Mesendoderm (in vitro differentiated cells): Measurements from ENCODE around the gene LARP4B.

Experiments
- DNase-seq: peaks from one replicate; pipeline ENCODE4 v3.0.0; 2013
- H2AK5ac ChIP-seq: 2 replicates; pipeline ENCODE4 v1.6.1; 2013; ENCODE audit warnings: low read length, inconsistent platforms
- H2BK120ac ChIP-seq: 2 replicates; pipeline ENCODE4 v1.6.1; 2013; ENCODE audit warnings: low read depth, mild to moderate bottlenecking, low read length, moderate library complexity, mixed read lengths
- H2BK15ac ChIP-seq: replicated peaks from 2 replicates; pipeline ENCODE4 v1.6.1; 2013; ENCODE audit warnings: low read depth, mild to moderate bottlenecking, moderate library complexity
- H2BK5ac ChIP-seq: 2 replicates; pipeline ENCODE4 v1.6.1; 2013; ENCODE audit warnings: low read length, inconsistent platforms
- H3K18ac ChIP-seq: 2 replicates; pipeline ENCODE4 v1.6.1; 2013; ENCODE audit warnings: mild to moderate bottlenecking, low read length, mixed read lengths
- H3K23ac ChIP-seq: one replicate; pipeline ENCODE4 v1.6.1; 2013; ENCODE audit warnings: low read length
- H3K27ac ChIP-seq: 2 replicates; pipeline ENCODE4 v1.5.1; 2013; ENCODE audit warnings: low read depth, mild to moderate bottlenecking, inconsistent platforms, low read length, moderate library complexity
- H3K27me3 ChIP-seq: 2 replicates; pipeline ENCODE4 v1.6.1; 2013; ENCODE audit warnings: low read length, control low read depth, mild to moderate bottlenecking, inconsistent platforms; ENCODE audit not compliant: insufficient read depth, poor library complexity
- H3K36me3 ChIP-seq: 2 replicates; pipeline ENCODE4 v1.6.1; 2013; ENCODE audit warnings: low read length, inconsistent platforms; ENCODE audit not compliant: control insufficient read depth, insufficient read depth
- H3K4ac ChIP-seq: one replicate; pipeline ENCODE4 v1.6.1; 2013; ENCODE audit warnings: low read depth, mild to moderate bottlenecking, low read length, moderate library complexity
- H3K4me1 ChIP-seq: 2 replicates; pipeline ENCODE4 v1.6.1; 2013; ENCODE audit warnings: low read depth, low read length, inconsistent platforms; ENCODE audit not compliant: control insufficient read depth
- H3K4me2 ChIP-seq: 2 replicates; pipeline ENCODE4 v1.6.1; 2013; ENCODE audit warnings: low read length
- H3K4me3 ChIP-seq: 2 replicates; pipeline ENCODE4 v1.5.1; 2013; ENCODE audit warnings: mild to moderate bottlenecking, low read length
- H3K56ac ChIP-seq: one replicate; pipeline ENCODE4 v1.6.1; 2013; ENCODE audit warnings: low read length
- H3K79me1 ChIP-seq: 2 replicates; pipeline ENCODE4 v1.6.1; 2013; ENCODE audit warnings: low read length, inconsistent platforms
- H3K79me2 ChIP-seq: 2 replicates; pipeline ENCODE4 v1.6.1; 2013; ENCODE audit warnings: mild to moderate bottlenecking, low read length; ENCODE audit not compliant: control insufficient read depth, insufficient read depth
- H3K9ac ChIP-seq: 2 replicates; pipeline ENCODE4 v1.6.1; 2013; ENCODE audit warnings: low read length, inconsistent platforms
- H4K5ac ChIP-seq: one replicate; pipeline ENCODE4 v1.6.1; 2013; ENCODE audit warnings: low read length
- H4K8ac ChIP-seq: one replicate; pipeline ENCODE4 v1.6.1; 2013; ENCODE audit warnings: low read depth, mild to moderate bottlenecking, control low read depth, low read length, moderate library complexity
- WGBS: extraction: QIAGEN DNeasy Blood & Tissue Kit; methylation state at CpG from one replicate; pipeline ENCODE4 v1.1.7; 2013; ENCODE audit warnings: low lambda C conversion rate, missing lambda C conversion rate; ENCODE audit not compliant: insufficient coverage; ENCODE audit errors: extremely low coverage; 5-methylcytosine and 5-hydroxymethylcytosine counted together

The LARP4B gene

GRCh38 chr10:974038-974784, 42.7 kb upstream of the LARP4B start:
- no peak overlapping the region for H2BK120ac ChIP-seq
- WGBS: no CpG with 5 or more reads among the region's 20 CpGs

DNA sequence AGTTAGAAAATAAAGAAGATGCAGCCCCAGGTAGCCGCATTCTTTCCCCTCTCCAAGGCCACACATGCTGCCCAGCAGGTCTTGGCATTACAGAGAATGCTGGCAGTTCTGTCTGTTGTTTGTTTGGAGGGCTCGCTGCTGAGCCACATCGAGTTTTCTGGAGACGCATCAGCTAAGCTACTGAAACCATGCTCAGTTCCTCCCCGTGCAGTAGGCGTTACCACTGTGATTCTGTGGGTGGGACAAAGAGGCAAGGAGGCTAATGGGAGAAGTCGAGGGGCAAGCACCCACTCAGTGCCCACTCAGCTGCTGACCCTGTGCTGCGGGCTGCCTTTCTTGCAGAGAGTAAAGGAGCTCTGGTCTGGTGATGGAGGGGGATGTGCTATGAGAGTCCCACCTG, 41.3 kb upstream of the LARP4B start:
- H3K23ac ChIP-seq: no peak overlapping the region
- no peak overlapping the region for H2BK5ac ChIP-seq
- no peaks in the 10 kb centered on the region for H3K27me3 ChIP-seq
- no peak overlapping the region for H3K56ac ChIP-seq
- H3K4ac ChIP-seq: no peak overlapping the region
- no peaks in the 10 kb centered on the region for H3K79me2 ChIP-seq
- no CpG with 5 or more reads among the region's 8 CpGs for WGBS
- H3K9ac ChIP-seq: no peak overlapping the region
- H2BK120ac ChIP-seq: no peak overlapping the region
- H2BK15ac ChIP-seq: no peak overlapping the region
- H3K36me3 ChIP-seq: no peaks in the 10 kb centered on the region
- no peak overlapping the region for H2AK5ac ChIP-seq
- H3K79me1 ChIP-seq: no peaks in the 10 kb centered on the region
- no peak overlapping the region for H3K4me3 ChIP-seq
- H3K4me2 ChIP-seq: no peak overlapping the region
- peaks cover 2% of the 10 kb centered on the region for H3K4me1 ChIP-seq
- no peak overlapping the region for H3K18ac ChIP-seq
- H4K8ac ChIP-seq: no peak overlapping the region
- no peak overlapping the region for H3K27ac ChIP-seq
- no peak for DNase-seq
- no peak overlapping the region for H4K5ac ChIP-seq

More at GRCh38 chr10:974038-974784, 42.7 kb upstream of the LARP4B start:
- H4K8ac ChIP-seq: no peak overlapping the region
- peaks cover 2% of the 10 kb centered on the region for H3K4me1 ChIP-seq
- no peaks in the 10 kb centered on the region for H3K79me2 ChIP-seq
- H3K4me2 ChIP-seq: no peak overlapping the region
- no peak overlapping the region for H4K5ac ChIP-seq
- no peak overlapping the region for H2BK15ac ChIP-seq
- H3K27ac ChIP-seq: no peak overlapping the region
- H3K9ac ChIP-seq: no peak overlapping the region
- H3K4ac ChIP-seq: no peak overlapping the region
- no peak overlapping the region for H3K18ac ChIP-seq
- peak; percentile 67 for DNase-seq
- H3K23ac ChIP-seq: no peak overlapping the region
- H2BK5ac ChIP-seq: no peak overlapping the region
- no peaks in the 10 kb centered on the region for H3K27me3 ChIP-seq
- H3K79me1 ChIP-seq: no peaks in the 10 kb centered on the region
- no peaks in the 10 kb centered on the region for H3K36me3 ChIP-seq
- H3K56ac ChIP-seq: no peak overlapping the region
- H3K4me3 ChIP-seq: no peak overlapping the region
- no peak overlapping the region for H2AK5ac ChIP-seq

DNA sequence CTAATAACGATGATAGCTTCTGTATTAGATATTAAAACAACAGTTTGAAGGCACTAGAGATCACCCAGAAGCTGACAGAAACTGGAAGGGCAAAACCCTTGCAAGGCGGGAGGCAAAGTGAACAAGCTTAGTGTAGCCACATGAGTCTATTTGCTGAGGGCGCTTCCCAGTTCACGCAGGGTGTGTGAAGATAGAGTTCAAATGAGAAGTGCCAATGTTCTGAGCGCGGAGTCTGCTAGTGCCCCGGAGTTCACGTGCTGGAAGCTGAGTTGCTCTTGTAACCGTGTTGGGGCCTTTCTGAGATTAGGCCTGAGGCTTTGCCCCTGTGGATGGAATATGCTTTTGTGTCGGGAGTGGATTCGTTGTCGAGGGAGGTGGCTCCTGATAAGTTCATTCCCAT, 40.1 kb upstream of the LARP4B start:
- Histone ChIP-seq H4K5ac (no peak overlapping the region), H3K18ac (no peak overlapping the region), H3K36me3 (no peaks in the 10 kb centered on the region), H3K79me1 (no peaks in the 10 kb centered on the region), H3K27ac (no peak overlapping the region), H3K4me2 (no peak overlapping the region), H3K56ac (no peak overlapping the region), H4K8ac (no peak overlapping the region), H2BK120ac (no peak overlapping the region), H2BK15ac (no peak overlapping the region), H3K9ac (no peak overlapping the region), H3K4me3 (no peak overlapping the region), H2BK5ac (no peak overlapping the region), H3K23ac (no peak overlapping the region), H3K4ac (no peak overlapping the region), H3K79me2 (no peaks in the 10 kb centered on the region), H3K27me3 (no peaks in the 10 kb centered on the region), H3K4me1 (peaks cover 2% of the 10 kb centered on the region), H2AK5ac (no peak overlapping the region)
- WGBS: no CpG with 5 or more reads among the region's 12 CpGs
- no peak for DNase-seq

DNA sequence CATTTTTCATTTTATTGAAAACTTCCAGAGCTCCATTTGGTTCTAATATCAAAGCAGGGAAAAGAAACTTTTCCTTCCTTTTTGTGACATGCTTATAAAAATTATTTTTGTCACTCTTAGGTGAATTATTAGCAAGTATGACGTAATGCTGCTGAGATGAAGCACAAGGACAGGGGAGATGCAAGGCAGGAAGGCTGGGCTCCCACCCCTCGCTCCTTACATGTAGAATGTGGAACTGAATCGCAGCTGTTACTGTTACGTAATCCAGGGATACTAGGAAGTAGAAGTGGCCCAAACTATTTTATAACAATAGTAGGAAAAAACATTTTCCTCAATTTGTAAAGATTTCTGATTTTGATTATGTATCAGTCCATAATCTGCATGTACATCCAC, 39.6 kb upstream of the LARP4B start:
- no peak overlapping the region for H3K23ac ChIP-seq
- DNase-seq: no peak
- no peak overlapping the region for H2BK120ac ChIP-seq
- H3K79me1 ChIP-seq: no peaks in the 10 kb centered on the region
- no peak overlapping the region for H2BK15ac ChIP-seq
- H3K4ac ChIP-seq: no peak overlapping the region
- H4K5ac ChIP-seq: no peak overlapping the region
- H4K8ac ChIP-seq: no peak overlapping the region
- no peaks in the 10 kb centered on the region for H3K79me2 ChIP-seq
- H2AK5ac ChIP-seq: no peak overlapping the region
- H3K4me3 ChIP-seq: no peak overlapping the region
- H3K9ac ChIP-seq: no peak overlapping the region
- no peak overlapping the region for H3K27ac ChIP-seq
- peaks cover 2% of the 10 kb centered on the region for H3K4me1 ChIP-seq
- H3K36me3 ChIP-seq: no peaks in the 10 kb centered on the region
- H3K18ac ChIP-seq: no peak overlapping the region
- no peak overlapping the region for H3K56ac ChIP-seq
- no CpG with 5 or more reads among the region's 4 CpGs for WGBS
- no peak overlapping the region for H3K4me2 ChIP-seq
- H2BK5ac ChIP-seq: no peak overlapping the region
- H3K27me3 ChIP-seq: no peaks in the 10 kb centered on the region

- Histone ChIP-seq H3K4me1 (peaks cover 2% of the 10 kb centered on the region), H3K36me3 (no peaks in the 10 kb centered on the region), H3K27me3 (no peaks in the 10 kb centered on the region), H3K4ac (no peak overlapping the region), H3K79me2 (no peaks in the 10 kb centered on the region), H4K5ac (no peak overlapping the region), H3K18ac (no peak overlapping the region), H3K23ac (no peak overlapping the region), H3K4me3 (no peak overlapping the region), H2BK15ac (no peak overlapping the region), H3K27ac (no peak overlapping the region), H3K9ac (no peak overlapping the region), H3K56ac (no peak overlapping the region), H3K4me2 (no peak overlapping the region), H2AK5ac (no peak overlapping the region), H2BK120ac (no peak overlapping the region), H4K8ac (no peak overlapping the region), H3K79me1 (no peaks in the 10 kb centered on the region), H2BK5ac (no peak overlapping the region)
- no CpG with 5 or more reads among the region's 14 CpGs for WGBS
- no peak for DNase-seq
Measured at GRCh38 chr10:970311-971149, 39.0 kb upstream of the LARP4B start.
